Measurements from ENCODE around the gene BFSP2.

BFSP2 gene

DNA sequence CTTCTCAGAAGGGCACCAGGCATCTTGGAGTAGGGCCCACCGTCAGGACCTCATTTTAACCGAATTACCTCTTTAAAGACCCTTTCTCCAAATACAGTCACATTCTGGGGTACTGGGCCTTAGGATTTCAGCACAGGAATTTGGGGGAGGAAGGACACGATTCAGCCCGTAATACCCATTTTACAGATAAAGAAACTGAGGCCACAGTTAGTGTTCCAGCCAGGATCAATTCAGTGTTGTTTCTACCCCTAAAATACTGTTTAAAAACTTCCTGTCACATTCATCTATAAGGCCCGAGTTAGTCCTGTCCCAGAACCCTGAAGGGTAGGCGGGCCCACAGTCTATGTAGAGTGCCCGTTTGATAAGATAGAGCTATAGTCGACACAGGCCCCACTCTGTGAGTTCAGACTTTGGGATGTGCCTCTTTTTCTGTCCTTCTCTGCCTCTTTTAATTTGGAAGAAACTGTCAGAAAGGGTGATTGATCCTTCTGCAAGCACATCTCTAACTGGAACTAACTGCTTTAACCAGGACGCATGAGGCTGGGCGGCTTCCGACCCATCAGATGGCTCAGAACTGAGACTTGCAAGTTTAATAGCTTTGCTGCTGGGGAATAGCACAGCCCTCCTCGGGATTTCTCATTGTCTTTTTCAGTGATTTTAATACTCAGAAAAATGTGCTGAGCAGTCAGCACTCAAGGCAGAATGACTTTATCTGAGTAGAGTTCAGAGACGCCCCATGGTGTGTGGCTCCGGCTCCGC lies 19.5 kb downstream of the BFSP2 start:
- DNase-seq = no peak

DNA sequence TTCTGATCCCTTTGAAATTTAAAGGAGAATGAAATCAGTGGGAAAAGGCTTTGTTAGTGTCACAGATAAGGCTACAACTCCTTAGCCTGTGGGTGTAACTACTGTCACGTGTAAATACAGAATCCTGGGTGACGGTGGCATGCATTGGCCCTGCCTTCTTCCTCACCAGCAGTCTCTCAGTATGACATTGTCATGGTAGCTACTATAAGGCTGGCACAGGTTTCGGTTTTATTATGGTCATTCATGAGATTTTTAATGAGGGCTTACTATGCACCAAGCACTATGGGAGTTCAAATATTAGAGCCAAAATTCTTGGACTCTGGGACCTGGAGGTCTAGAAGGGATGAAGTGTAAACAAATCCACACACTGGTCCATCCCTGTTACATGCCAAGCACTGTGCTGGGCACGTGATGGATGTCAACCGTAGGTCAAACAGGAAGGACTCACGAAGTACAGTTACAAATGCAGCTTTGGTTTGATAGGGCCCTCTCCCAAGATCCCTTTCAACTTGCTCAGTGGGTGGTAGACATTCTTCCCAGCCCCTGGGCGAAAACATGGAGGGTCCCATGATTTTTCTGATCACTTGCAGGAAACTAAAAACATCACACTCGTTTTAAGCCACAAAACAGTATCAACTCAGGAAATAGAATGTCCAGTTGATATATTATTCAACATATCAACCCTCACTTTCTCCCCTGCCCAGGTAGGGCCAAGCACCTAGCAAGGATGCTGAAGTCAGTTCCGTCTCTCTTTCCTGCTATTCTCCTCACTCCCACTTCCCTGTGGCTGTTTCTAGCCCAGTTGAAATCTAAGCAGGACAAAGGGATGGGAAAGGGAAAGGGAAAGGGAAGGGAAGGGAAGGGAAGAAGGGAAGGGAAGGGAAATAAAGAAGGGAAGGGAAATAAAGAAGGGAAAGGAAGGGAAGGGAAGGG lies 25.3 kb downstream of the BFSP2 start:
- no peak for DNase-seq

DNA sequence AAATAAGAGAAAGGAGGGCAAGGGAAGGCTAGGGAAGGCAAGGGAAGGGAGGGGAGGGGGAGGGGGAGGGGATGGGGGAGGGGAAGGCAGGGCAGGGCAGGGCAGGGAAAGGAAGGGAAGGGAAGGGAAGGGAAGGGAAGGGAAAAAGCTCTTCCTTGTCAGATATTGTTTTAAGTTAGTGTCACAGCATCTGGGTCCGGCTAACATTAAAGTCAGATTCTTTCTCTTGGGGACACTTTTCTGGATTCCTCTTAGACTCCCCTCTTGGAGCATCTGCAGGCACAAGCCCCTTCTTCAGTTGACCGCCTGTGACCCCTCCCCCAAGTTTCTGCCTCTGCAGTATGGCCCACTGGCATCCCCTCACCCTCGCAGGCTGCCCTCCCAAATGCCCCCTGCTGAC lies 26.0 kb downstream of the BFSP2 start:
- DNase-seq = no peak

DNA sequence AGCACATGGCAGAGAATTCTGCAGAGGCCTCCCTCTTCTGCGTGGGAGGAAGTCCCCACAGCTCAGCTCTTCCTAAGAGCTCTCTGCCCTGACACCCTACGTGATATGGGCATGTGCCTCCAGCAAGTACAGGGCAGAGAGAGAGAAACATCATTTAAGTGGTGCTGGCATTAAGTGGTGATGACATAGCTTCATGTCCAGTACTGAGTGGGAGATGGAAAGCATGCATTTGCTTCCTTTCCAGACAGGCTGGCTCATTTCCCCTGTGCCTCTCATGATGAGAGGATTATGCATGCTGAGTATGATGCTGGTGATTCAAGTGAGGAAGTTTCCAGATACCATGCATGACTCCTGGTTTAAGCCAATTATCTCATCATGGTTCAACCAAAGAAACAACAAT lies 26.9 kb downstream of the BFSP2 start:
- no peak for DNase-seq

DNA sequence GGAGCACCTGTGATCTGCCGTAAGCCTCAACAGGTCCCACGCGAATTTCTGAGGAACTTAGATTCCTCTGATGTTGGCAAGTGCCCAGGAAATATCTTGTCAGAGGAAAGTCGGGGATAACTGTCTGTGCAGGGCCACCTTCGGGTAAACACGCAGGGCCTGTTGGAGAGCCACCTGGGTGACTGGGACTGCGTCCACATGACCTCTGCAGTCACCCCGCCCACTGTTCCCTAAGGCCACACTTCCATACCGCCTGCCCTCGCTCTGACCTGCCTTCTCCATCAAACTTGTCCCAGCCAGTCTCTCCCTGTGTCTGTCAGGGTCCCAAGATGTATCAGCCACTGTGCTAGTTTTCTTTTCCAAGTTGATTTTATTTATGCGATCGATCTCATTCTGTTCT lies 28.7 kb downstream of the BFSP2 start:
- DNase-seq = no peak

DNA sequence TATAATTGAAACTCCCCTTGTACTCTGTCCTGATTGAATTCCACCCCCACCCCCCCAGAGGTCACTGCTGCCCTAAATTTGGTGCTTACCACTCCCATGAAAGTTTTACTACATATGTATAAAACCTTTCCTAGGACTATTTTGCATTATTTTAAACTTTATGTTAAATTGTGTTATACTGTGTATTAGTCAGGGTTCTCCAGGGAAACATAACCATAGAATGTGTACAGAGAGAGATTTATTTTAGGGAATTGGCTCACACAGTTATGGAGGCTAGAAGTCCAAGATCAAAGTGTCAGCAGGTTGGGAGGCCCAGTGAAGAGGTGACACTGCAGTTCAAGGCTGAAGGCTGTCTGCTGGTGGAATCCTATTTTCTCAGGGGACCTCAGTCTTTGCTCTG lies 29.2 kb downstream of the BFSP2 start:
- DNase-seq = no peak

DNA sequence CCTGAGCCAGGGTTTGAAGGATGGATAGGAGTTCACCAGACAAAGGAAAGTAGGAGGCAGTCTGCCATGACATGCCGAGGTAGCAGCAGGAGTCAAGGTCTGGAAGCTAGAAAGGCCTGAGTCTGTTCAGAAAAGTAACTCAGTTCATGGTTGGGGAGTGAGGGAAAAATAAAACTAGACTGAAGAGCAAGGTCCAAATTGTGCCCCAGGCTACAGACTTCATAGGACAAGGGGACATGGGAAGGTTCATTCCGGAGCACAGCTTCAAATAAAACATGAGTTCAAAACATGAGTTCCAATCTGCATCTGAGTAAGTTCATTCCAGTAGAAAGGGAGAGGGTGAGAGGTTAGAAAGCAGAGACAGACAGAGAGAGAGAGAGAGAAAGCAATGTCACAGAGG lies 39.7 kb downstream of the BFSP2 start:
- no peak for DNase-seq

DNA sequence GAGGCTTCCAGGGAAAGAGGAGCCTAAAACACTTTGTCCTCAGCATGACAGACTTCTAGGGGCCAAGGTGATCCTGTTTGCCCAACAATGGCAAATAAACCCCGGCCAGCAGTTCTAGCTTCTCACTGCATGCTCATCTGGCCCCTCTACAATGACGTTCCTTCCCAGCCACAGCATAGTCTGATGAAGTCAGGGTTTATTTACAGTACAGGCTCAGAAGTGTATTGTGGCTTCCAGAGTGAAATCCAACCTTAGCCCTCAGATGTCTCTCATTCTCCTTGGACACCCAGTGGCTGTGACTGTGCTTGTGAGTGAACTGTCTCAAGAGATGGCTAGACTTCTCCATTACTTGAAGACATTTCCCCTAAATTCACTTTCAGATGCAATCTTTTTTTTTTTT lies 40.8 kb downstream of the BFSP2 start:
- DNase-seq = no peak

DNA sequence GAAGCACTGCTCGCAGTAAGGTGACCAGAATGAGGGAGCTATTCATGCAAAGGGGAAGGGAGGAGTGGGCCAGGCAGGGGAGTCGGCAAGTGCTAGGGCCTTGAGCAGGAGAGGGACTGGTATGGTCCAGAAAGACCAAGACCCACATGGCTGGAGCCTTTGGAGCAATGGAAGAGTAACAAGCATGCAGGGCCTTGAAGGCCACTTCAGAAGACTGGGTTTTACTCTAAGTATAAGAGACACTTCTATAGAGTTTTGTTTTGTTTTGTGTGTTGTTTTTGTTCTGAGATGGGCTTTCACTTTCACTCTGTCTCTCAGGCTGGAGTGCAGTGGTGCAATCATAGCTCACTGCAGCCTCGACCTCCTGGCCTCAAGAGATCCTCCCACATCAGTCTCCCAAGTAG lies 42.0 kb downstream of the BFSP2 start:
- no peak for DNase-seq

DNA sequence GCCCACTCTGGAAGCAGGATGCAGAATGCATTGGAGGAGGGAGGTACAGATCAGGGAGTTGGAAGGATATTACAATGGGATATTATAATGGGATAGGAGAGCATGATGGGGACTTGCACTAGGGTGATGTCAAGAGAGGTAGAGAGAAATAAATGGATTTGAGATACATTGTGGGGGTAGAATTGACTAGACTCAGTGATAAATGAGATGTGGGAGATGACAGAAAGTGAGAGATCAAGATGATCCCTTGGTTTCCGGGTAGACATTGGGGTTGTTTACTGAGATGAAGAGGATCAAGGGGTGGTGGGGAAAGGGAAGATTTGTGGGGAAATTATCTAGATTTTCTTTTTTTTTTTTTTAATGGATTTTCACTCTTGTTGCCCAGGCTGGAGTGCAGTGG lies 42.7 kb downstream of the BFSP2 start:
- DNase-seq = no peak

DNA sequence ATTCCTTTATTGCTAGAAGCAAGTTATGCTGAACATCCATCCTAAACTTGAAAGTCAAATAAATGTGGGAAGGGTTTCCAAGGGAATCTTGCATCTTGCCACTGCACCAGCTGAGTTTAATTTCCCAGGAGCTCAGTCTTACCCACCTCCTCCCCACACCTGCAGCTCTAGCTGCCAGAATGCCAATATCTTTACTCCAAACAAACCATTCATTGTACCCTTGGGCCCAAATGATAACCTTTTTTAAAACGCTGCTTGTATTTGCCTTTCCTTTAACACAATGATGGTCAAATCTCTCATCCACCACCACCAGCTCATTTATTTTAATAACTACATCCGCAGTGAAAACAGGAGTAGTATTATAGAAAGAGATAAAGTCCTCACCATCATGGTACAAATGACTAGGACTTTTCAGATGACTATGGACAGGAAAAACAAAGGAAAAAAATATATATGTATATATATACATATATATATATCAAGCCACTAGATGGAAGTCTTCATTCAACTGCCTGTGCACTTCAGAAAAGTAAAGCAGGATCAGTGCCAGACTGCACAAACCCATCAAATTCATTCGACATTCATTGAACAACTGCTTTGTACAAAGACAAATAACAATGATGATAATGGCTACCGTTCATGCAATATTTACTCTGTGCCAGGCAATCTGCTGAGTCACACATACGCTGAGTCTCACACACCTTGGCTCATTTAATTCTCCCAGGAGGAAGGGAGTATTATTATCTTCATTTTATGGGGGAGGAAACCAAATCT lies 44.0 kb downstream of the BFSP2 start:
- no peak for DNase-seq

DNA sequence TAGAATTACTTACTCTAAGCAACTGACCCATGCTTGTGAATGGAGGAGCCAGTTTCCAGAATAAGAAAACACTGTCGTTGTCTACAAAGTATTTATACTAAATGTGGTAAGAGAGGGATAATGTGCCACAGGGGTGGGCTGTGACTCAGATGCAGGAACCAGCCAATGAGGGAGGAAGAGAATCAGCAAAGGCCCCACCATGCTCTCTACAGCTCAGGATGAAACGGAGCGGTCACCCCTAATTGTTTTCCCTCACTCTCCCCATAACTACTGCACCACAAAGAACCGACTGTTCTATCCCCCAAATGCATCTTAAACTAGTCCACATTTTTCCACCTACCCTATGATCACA lies 44.5 kb downstream of the BFSP2 start:
- DNase-seq = no peak

DNA sequence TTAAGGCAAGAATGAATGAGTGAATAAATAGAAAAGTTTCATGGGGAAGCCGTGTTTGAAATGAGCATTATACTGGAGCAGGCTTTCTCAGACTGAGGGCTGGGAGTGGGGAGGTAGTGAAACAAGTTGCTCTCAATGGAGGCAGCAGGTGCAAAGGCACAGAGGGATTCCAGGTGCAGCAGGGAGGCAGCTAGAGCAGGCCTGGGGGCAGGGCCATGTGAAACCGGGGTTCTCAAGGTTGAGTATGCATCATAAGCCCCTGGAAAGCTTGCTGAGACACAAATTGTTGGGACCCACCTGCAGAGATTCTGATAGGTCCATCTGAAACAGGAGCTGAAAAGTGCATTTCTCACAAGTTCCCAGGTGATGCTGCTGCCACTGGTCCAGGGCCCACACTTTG lies 45.3 kb downstream of the BFSP2 start:
- DNase-seq = no peak

DNA sequence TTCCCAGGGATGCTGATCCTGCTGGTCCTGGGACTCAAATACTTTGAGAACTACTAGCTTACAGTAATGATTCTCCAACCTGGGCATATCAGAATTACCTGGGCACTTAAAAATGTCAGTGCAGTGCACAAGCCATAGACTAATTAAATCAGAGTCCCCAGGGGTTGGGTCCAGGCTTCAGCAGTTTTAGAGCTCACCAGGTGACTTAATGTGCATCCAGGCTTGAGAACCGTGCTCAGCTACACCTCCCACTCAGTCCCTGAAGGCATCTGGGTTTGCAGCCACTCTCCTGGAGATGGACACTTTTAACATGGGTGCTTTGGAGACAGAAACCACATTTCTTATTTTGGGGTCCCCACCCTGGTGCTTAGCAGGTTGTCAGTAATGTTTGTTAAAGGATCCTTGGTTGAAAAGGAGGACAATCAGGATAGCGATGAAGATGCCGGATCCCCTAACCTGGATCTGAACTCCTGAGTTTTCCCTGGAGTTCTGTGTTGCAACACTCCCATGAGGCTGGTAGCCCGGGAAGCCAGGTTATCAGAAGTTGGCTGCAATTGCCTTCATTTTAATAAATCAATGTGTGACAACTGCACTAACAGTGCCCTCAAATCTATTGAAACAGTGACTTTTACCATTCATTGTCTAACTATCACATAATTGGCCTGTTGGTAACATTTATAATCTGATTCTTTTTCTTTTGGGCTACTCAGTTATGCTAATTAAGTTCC lies 48.1 kb downstream of the BFSP2 start:
- no peak for DNase-seq

DNA sequence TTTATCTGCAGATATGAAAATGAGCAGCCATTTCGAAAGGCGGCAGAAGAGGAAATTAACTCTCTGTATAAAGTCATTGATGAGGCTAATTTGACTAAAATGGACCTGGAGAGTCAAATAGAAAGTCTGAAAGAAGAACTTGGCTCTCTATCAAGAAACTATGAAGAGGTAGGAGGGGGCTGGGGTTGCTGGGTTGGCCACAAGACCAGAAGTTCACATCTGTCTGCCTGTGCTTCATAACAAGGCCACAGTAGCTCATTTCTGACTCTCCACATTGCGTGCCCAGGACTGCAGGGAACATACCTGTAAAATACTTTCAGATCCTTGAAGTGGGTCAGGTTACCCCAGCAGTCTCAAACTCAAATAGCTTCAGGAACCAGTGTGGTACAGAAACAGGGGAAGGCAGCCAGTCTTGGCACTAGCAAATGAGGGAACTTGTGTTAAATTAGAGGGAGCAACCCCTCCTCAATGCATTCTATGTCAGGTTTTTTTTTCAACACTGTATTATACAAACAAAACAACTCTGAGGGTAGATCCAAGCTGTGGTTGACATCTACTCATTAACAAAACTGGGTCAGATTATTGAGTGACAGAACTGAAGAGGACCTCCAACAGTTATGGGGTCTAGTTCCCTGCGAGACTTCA lies 48.7 kb downstream of the BFSP2 start:
- DNase-seq = no peak

DNA sequence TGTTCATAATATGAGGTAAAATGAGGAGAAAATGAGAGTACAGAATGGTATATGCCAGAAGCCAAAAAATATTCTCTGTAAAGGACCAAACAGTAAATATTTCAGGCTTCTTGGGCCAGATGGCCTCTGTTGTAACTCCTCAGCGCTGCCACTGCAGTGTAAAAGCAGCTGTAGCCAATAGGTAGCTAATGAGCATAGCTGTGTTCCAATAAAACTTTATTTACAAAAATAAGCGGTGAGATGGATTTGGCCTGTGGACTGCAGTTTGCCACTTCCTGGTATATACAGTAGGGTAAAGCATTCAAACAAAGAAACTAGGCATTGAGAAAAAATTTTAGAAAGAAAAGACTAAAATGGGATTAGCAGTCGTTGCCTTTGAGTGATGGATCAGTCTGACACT lies 51.5 kb downstream of the BFSP2 start:
- no peak for DNase-seq

DNA sequence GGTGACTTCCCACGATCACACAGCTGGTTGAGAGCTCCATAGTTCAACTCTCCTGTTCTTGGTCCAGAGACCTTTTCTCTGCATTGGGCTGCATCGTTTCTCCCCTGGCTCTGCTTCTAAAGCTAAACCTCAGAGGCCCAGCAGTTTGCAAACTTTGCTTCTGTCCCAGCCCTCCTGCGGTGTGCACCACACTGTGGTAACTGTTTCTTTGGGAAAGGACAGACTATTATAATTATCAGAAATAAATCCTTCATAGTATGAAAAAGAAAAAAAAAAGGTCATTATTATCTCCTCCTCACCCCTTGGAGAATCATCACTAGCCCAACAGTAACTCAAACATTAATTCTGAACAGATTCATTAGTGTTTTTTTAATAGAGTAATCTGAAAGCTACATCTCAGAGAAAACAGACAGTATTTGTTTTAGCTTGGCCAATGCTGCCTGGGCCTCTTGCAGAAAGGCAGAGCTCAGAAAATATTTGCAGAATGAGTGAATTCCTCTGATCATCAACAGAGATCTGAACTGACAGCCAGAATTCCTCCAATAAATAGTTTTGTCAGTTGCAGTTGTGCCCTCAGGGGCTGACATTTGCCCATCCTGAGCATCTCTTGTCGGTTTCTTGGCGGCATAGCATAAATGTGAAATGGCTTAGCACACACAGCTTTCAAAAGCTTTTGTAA lies 52.9 kb downstream of the BFSP2 start:
- DNase-seq = no peak

DNA sequence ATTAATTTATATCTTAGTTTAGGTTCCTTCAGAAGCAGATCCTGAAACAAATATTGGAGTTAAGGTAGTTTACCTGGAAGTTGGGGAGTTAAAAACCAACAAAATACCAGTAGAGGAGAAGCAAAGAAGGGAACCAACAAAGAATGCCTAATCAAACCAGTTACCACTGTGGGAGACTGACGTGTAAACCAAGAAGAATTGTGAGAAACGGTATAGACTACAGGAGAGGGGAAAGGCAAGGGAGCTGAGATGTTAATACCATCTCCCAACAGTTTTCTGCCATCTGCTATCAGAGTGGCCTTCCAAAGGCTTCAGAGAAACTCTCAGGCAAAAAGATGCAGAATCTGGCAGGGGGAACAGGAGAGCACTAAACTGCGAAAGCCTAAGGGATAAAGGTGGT lies 53.5 kb downstream of the BFSP2 start:
- no peak for DNase-seq

DNA sequence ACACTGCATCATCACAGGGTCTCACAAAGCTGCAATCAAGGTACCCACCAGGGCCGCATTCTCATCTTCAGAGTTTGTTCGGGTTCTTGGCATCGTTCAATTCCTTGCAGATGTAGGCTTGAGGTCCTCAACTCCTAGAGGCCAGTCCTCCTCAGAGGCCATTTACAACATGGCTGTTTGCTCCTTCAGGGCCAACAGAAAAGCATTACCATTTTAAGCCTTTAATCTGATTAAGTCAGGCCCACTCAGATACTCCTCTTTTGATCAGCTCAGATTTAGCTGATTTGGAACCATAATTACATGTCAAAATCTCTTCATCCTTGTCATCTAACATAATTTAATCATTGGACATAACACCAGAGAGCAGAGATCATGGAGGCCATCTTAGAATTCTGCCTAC lies 55.4 kb downstream of the BFSP2 start:
- DNase-seq = no peak

DNA sequence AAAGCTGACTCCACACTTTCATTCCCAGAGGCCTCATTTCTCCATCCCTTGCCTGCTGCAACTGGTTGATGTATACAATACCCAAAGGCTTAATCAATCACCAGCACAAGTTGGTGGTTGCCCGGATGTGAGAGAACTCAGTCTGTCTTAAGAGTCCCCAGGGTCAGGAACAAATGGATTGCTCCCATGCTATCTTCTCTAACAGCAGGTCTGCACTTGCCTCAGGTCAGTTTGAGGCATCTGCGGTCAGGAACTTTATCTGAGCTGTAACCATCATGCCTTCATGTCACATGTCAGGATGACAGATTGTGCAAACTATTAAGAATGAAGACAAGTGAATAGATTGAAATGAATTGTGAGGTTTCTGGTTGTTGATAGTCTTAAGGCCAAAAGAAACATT lies 56.1 kb downstream of the BFSP2 start:
- DNase-seq = no peak

DNA sequence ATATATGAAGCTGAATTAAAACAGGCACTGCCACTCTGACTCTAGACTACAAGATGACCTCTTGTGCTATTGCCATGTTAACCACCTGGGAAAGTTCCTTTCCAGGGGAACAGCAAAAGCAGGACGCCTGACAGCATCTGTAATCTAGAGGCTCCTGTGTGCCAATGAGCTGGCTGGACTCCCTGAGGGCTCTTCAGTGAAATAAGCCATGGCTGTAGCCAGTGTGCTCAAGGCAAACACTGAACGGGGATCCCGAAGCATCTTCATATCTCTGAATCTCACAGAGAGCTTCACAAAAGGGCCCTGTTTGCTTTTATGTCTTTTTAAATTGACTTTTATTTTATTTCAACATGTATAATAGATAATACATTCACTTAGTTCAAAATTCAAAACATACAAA lies 57.2 kb downstream of the BFSP2 start:
- no peak for DNase-seq

Measured in activated gamma-delta T cell treated with Interleukin-2 at 50 U/mL for 16 hours (primary cell).